HEK293 (cell line): ENCODE measurements around the gene SLC25A13.

Experiments used
- CTCF ChIA-PET: fragments of 350-600 bp; formaldehyde crosslinking; extraction: SDS; loops from one replicate; lab custom pipeline; 2021; ENCODE audit warnings: antibody characterized with exemption; lab: Yijun Ruan, JAX
- POLR2A ChIA-PET: fragments of 300-600 bp; formaldehyde crosslinking; extraction: SDS; loops from one replicate; lab custom pipeline; 2020; ENCODE audit warnings: antibody characterized with exemption, inconsistent platforms; lab: Yijun Ruan, JAX
- H3K27ac ChIP-seq: fragments of 200-500 bp; sonication (Bioruptor generic); 2 replicates; pipeline ENCODE4 v1.5.1; 2014; ENCODE audit warnings: low read depth, low read length, control low read depth, inconsistent platforms; ENCODE audit errors: extremely low read depth
- H3K36me3 ChIP-seq, 2 experiments: fragments of 200-500 bp in 1 of 2; sonication (Bioruptor generic) in 1 of 2; 1 replicate in 1 of 2; 2 replicates in 1 of 2; pipeline ENCODE4 v1.5.1; 2014 to 2017; ENCODE audit warnings: inconsistent platforms in 2 of 2, low read length in 2 of 2; ENCODE audit not compliant: control insufficient read depth in 2 of 2, insufficient read depth in 1 of 2
- H3K4me1 ChIP-seq: fragments of 200-500 bp; sonication (Bioruptor generic); 2 replicates; pipeline ENCODE4 v1.5.1; 2014; ENCODE audit warnings: mild to moderate bottlenecking, low read length, inconsistent platforms; ENCODE audit not compliant: control insufficient read depth, insufficient read depth
- H3K4me3 ChIP-seq: 2 replicates; pipeline ENCODE4 v1.5.1; 2011; ENCODE audit warnings: low read depth, mild to moderate bottlenecking, control low read depth, low read length, moderate library complexity
- H3K9me3 ChIP-seq: fragments of 200-500 bp; sonication (Bioruptor generic); 2 replicates; pipeline ENCODE4 v1.5.1; 2014; ENCODE audit warnings: low read depth, low read length, inconsistent platforms; ENCODE audit not compliant: control insufficient read depth, insufficient read depth
- GFI1B ChIP-seq: fragments of 450-650 bp; formaldehyde crosslinking; IDR thresholded peaks from 2 replicates; pipeline ENCODE4 v1.5.1; 2016; ENCODE audit warnings: missing biosample characterization, missing genetic modification characterization
- GLI4 ChIP-seq: fragments of 450-650 bp; formaldehyde crosslinking; IDR thresholded peaks from 2 replicates; pipeline ENCODE4 v1.5.1; 2016; ENCODE audit warnings: missing biosample characterization, missing genetic modification characterization
- KLF9 ChIP-seq: fragments of 450-650 bp; formaldehyde crosslinking; IDR thresholded peaks from 2 replicates; pipeline ENCODE4 v1.5.1; 2016; ENCODE audit warnings: missing biosample characterization, missing genetic modification characterization, low read depth
- OSR2 ChIP-seq: fragments of 450-650 bp; formaldehyde crosslinking; IDR thresholded peaks from 2 replicates; pipeline ENCODE4 v1.5.1; 2016; ENCODE audit warnings: missing biosample characterization, missing genetic modification characterization
- YY2 ChIP-seq: fragments of 450-650 bp; formaldehyde crosslinking; IDR thresholded peaks from 2 replicates; pipeline ENCODE4 v1.5.1; 2016; ENCODE audit warnings: missing biosample characterization, missing genetic modification characterization
- ZBTB17 ChIP-seq: fragments of 450-650 bp; formaldehyde crosslinking; IDR thresholded peaks from 2 replicates; pipeline ENCODE4 v1.5.1; 2016; ENCODE audit warnings: missing biosample characterization, missing genetic modification characterization
- ZBTB8A ChIP-seq: fragments of 450-650 bp; formaldehyde crosslinking; IDR thresholded peaks from 2 replicates; pipeline ENCODE4 v1.5.1; 2016; ENCODE audit warnings: missing biosample characterization, missing genetic modification characterization
- ZIC2 ChIP-seq: fragments of 450-650 bp; formaldehyde crosslinking; IDR thresholded peaks from 2 replicates; pipeline ENCODE4 v1.5.1; 2016; ENCODE audit warnings: missing biosample characterization, missing genetic modification characterization
- ZNF10 ChIP-seq: fragments of 450-650 bp; formaldehyde crosslinking; IDR thresholded peaks from 2 replicates; pipeline ENCODE4 v1.5.1; 2017; ENCODE audit warnings: missing biosample characterization, missing genetic modification characterization
- ZNF121 ChIP-seq: fragments of 450-650 bp; formaldehyde crosslinking; IDR thresholded peaks from 2 replicates; pipeline ENCODE4 v1.5.1; 2016; ENCODE audit warnings: missing biosample characterization, missing genetic modification characterization
- ZNF2 ChIP-seq: fragments of 450-650 bp; formaldehyde crosslinking; IDR thresholded peaks from 2 replicates; pipeline ENCODE4 v1.5.1; 2016; ENCODE audit warnings: missing biosample characterization, missing genetic modification characterization
- ZNF394 ChIP-seq: fragments of 450-650 bp; formaldehyde crosslinking; IDR thresholded peaks from 2 replicates; pipeline ENCODE4 v1.5.1; 2016; ENCODE audit warnings: missing biosample characterization, missing genetic modification characterization, mild to moderate bottlenecking, moderate library complexity, borderline replicate concordance
- ZNF426 ChIP-seq: fragments of 450-650 bp; formaldehyde crosslinking; IDR thresholded peaks from 2 replicates; pipeline ENCODE4 v1.5.1; 2017; ENCODE audit warnings: missing biosample characterization, missing genetic modification characterization, mild to moderate bottlenecking, inconsistent platforms, moderate library complexity
- ZNF600 ChIP-seq: fragments of 450-650 bp; formaldehyde crosslinking; IDR thresholded peaks from 2 replicates; pipeline ENCODE4 v1.5.1; 2016; ENCODE audit warnings: missing biosample characterization, missing genetic modification characterization
- ZNF777 ChIP-seq: fragments of 450-650 bp; formaldehyde crosslinking; IDR thresholded peaks from 2 replicates; pipeline ENCODE4 v1.5.1; 2017; ENCODE audit warnings: missing biosample characterization, missing genetic modification characterization, borderline replicate concordance
- TF ChIP-seq, protein P1 (sequence below): fragments of 450-650 bp; formaldehyde crosslinking; IDR thresholded peaks from 2 replicates; pipeline ENCODE4 v1.5.1; 2016; ENCODE audit warnings: missing biosample characterization, missing genetic modification characterization
- TF ChIP-seq, protein P2 (sequence below): fragments of 450-650 bp; formaldehyde crosslinking; IDR thresholded peaks from 2 replicates; pipeline ENCODE4 v1.5.1; 2016; ENCODE audit warnings: missing biosample characterization, missing genetic modification characterization
- TF ChIP-seq, protein P3 (sequence below): fragments of 450-650 bp; formaldehyde crosslinking; IDR thresholded peaks from 2 replicates; pipeline ENCODE4 v1.5.1; 2016; ENCODE audit warnings: missing biosample characterization, missing genetic modification characterization
- TF ChIP-seq, protein P4 (sequence below): fragments of 450-650 bp; formaldehyde crosslinking; IDR thresholded peaks from 2 replicates; pipeline ENCODE4 v1.5.1; 2016; ENCODE audit warnings: missing biosample characterization, missing genetic modification characterization
- TF ChIP-seq, protein P5 (sequence below): fragments of 450-650 bp; formaldehyde crosslinking; IDR thresholded peaks from 2 replicates; pipeline ENCODE4 v1.5.1; 2016; ENCODE audit warnings: missing biosample characterization, missing genetic modification characterization

The SLC25A13 gene

DNA sequence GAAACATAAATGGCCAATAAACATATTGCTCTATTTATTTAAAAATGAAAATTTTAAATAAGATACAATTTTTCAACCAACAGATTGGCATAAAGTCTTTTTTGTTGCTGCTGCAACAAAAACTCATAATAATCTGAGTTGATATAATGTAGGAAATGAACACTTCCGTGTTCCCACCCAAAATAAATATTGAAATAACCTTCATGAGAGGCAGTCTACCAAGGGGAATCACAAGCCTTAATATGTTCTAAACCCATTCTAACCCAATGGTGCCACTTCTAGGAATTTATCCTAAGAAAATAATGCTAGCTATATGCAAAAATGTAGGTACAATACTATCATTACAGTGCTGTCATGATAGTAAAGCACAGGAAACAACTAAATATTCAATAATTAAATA, 39.1 kb downstream of the SLC25A13 start:
- CTCF ChIA-PET: interaction anchor here (0.5 kb wide), 1 partner anchor 138 kb away, joined by 3 read pairs; no protein-coding TSS in a partner anchor
- POLR2A ChIA-PET: no interaction called here
- Histone ChIP-seq H3K9me3 (no peaks in the 10 kb centered on the region), H3K4me3 (no peak overlapping the region), H3K27ac (no peak overlapping the region), H3K4me1 (no peaks in the 10 kb centered on the region), H3K36me3 (no peaks in the 10 kb centered on the region)
- TF ChIP-seq YY2 (no peak), ZNF600 (tag by site-specific recombination) (no peak), ZNF2 (tag by site-specific recombination) (no peak), ZNF426 (no peak), GLI4 (tag by site-specific recombination) (no peak), ZNF394 (tag by site-specific recombination) (no peak), KLF9 (tag by site-specific recombination) (no peak), ZNF777 (tag by site-specific recombination) (no peak), OSR2 (tag by site-specific recombination) (no peak), ZNF10 (tag by site-specific recombination) (no peak), ZNF121 (tag by site-specific recombination) (no peak), ZBTB17 (tag by site-specific recombination) (no peak), ZIC2 (tag by site-specific recombination) (no peak), ZBTB8A (tag by site-specific recombination) (no peak), GFI1B (tag by site-specific recombination) (no peak)
- TF ChIP-seq, protein P1, sequence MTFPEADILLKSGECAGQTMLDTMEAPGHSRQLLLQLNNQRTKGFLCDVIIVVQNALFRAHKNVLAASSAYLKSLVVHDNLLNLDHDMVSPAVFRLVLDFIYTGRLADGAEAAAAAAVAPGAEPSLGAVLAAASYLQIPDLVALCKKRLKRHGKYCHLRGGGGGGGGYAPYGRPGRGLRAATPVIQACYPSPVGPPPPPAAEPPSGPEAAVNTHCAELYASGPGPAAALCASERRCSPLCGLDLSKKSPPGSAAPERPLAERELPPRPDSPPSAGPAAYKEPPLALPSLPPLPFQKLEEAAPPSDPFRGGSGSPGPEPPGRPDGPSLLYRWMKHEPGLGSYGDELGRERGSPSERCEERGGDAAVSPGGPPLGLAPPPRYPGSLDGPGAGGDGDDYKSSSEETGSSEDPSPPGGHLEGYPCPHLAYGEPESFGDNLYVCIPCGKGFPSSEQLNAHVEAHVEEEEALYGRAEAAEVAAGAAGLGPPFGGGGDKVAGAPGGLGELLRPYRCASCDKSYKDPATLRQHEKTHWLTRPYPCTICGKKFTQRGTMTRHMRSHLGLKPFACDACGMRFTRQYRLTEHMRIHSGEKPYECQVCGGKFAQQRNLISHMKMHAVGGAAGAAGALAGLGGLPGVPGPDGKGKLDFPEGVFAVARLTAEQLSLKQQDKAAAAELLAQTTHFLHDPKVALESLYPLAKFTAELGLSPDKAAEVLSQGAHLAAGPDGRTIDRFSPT (tag by site-specific recombination): no peak
- TF ChIP-seq, protein P2, sequence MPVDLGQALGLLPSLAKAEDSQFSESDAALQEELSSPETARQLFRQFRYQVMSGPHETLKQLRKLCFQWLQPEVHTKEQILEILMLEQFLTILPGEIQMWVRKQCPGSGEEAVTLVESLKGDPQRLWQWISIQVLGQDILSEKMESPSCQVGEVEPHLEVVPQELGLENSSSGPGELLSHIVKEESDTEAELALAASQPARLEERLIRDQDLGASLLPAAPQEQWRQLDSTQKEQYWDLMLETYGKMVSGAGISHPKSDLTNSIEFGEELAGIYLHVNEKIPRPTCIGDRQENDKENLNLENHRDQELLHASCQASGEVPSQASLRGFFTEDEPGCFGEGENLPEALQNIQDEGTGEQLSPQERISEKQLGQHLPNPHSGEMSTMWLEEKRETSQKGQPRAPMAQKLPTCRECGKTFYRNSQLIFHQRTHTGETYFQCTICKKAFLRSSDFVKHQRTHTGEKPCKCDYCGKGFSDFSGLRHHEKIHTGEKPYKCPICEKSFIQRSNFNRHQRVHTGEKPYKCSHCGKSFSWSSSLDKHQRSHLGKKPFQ (tag by site-specific recombination): no peak
- TF ChIP-seq, protein P3, sequence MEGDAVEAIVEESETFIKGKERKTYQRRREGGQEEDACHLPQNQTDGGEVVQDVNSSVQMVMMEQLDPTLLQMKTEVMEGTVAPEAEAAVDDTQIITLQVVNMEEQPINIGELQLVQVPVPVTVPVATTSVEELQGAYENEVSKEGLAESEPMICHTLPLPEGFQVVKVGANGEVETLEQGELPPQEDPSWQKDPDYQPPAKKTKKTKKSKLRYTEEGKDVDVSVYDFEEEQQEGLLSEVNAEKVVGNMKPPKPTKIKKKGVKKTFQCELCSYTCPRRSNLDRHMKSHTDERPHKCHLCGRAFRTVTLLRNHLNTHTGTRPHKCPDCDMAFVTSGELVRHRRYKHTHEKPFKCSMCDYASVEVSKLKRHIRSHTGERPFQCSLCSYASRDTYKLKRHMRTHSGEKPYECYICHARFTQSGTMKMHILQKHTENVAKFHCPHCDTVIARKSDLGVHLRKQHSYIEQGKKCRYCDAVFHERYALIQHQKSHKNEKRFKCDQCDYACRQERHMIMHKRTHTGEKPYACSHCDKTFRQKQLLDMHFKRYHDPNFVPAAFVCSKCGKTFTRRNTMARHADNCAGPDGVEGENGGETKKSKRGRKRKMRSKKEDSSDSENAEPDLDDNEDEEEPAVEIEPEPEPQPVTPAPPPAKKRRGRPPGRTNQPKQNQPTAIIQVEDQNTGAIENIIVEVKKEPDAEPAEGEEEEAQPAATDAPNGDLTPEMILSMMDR (tag by site-specific recombination): no peak
- TF ChIP-seq, protein P4, sequence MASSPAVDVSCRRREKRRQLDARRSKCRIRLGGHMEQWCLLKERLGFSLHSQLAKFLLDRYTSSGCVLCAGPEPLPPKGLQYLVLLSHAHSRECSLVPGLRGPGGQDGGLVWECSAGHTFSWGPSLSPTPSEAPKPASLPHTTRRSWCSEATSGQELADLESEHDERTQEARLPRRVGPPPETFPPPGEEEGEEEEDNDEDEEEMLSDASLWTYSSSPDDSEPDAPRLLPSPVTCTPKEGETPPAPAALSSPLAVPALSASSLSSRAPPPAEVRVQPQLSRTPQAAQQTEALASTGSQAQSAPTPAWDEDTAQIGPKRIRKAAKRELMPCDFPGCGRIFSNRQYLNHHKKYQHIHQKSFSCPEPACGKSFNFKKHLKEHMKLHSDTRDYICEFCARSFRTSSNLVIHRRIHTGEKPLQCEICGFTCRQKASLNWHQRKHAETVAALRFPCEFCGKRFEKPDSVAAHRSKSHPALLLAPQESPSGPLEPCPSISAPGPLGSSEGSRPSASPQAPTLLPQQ (tag by site-specific recombination): no peak
- TF ChIP-seq, protein P5, sequence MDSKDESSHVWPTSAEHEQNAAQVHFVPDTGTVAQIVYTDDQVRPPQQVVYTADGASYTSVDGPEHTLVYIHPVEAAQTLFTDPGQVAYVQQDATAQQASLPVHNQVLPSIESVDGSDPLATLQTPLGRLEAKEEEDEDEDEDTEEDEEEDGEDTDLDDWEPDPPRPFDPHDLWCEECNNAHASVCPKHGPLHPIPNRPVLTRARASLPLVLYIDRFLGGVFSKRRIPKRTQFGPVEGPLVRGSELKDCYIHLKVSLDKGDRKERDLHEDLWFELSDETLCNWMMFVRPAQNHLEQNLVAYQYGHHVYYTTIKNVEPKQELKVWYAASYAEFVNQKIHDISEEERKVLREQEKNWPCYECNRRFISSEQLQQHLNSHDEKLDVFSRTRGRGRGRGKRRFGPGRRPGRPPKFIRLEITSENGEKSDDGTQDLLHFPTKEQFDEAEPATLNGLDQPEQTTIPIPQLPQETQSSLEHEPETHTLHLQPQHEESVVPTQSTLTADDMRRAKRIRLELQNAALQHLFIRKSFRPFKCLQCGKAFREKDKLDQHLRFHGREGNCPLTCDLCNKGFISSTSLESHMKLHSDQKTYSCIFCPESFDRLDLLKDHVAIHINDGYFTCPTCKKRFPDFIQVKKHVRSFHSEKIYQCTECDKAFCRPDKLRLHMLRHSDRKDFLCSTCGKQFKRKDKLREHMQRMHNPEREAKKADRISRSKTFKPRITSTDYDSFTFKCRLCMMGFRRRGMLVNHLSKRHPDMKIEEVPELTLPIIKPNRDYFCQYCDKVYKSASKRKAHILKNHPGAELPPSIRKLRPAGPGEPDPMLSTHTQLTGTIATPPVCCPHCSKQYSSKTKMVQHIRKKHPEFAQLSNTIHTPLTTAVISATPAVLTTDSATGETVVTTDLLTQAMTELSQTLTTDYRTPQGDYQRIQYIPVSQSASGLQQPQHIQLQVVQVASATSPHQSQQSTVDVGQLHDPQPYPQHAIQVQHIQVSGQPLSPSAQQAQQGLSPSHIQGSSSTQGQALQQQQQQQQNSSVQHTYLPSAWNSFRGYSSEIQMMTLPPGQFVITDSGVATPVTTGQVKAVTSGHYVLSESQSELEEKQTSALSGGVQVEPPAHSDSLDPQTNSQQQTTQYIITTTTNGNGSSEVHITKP (tag by site-specific recombination): no peak
